K562 (cell line): ENCODE results near the gene RNF213. TPM values are rescaled to one million over a fixed set of nuclear protein-coding genes. Genes with fewer than 3 reads are reported as not detected.

Source experiments
- ATF4 ChIP-seq: fragments of 450-650 bp; formaldehyde crosslinking; IDR thresholded peaks from 2 replicates; pipeline ENCODE4 v1.4.0; 2022; ENCODE audit warnings: mild to moderate bottlenecking, moderate library complexity
- C11orf30 ChIP-seq: fragments of 450-650 bp; IDR thresholded peaks from 2 replicates; pipeline ENCODE4 v1.6.1; 2016; ENCODE audit warnings: low read depth, mild to moderate bottlenecking
- CREM ChIP-seq: IDR thresholded peaks from 2 replicates; pipeline ENCODE4 v1.6.1; 2014; ENCODE audit warnings: antibody characterized with exemption, low read depth
- CTBP1 ChIP-seq: fragments of 450-650 bp; IDR thresholded peaks from 2 replicates; pipeline ENCODE4 v1.6.1; 2016; ENCODE audit warnings: borderline replicate concordance
- HOXB6 ChIP-seq: fragments of 250-450 bp; sonication (Bioruptor Pico); IDR thresholded peaks from 2 replicates; pipeline ENCODE4 v1.5.1; 2022; ENCODE audit warnings: mild to moderate bottlenecking, borderline replicate concordance
- IFI16 ChIP-seq: fragments of 250-450 bp; sonication (Bioruptor Pico); IDR thresholded peaks from 2 replicates; pipeline ENCODE4 v2.1.2; 2022; ENCODE audit warnings: mild to moderate bottlenecking, inconsistent platforms
- KLF16 ChIP-seq: IDR thresholded peaks from 2 replicates; pipeline ENCODE4 v1.6.1; 2016; ENCODE audit warnings: antibody characterized with exemption
- MED1 ChIP-seq: sonication (generic); formaldehyde crosslinking; IDR thresholded peaks from 2 replicates; pipeline ENCODE4 v1.8.1; 2023; ENCODE audit warnings: missing genetic modification reagents, borderline replicate concordance
- MEIS2 ChIP-seq: fragments of 450-650 bp; IDR thresholded peaks from 2 replicates; pipeline ENCODE4 v1.6.1; 2014; ENCODE audit warnings: mild to moderate bottlenecking; ENCODE audit not compliant: partially characterized antibody
- NBN ChIP-seq: fragments of 450-650 bp; IDR thresholded peaks from 2 replicates; pipeline ENCODE4 v1.6.1; 2016; ENCODE audit warnings: low read depth, mild to moderate bottlenecking
- RBBP5 ChIP-seq: fragments of 200-600 bp; sonication (generic); IDR thresholded peaks from 2 replicates; pipeline ENCODE4 v1.6.1; 2012; ENCODE audit warnings: borderline replicate concordance, mild to moderate bottlenecking, low read length, control low read depth, inconsistent platforms; ENCODE audit not compliant: insufficient read depth, poor library complexity, severe bottlenecking
- SNAPC5 ChIP-seq: fragments of 250-450 bp; sonication (Bioruptor Pico); IDR thresholded peaks from 2 replicates; pipeline ENCODE4 v1.8.0; 2021; ENCODE audit warnings: moderate library complexity, mild to moderate bottlenecking, inconsistent platforms
- TRIM28 ChIP-seq: fragments of 450-650 bp; IDR thresholded peaks from 2 replicates; pipeline ENCODE4 v1.6.1; 2017
- XRCC3 ChIP-seq: fragments of 450-650 bp; IDR thresholded peaks from 2 replicates; pipeline ENCODE4 v1.6.1; 2017; ENCODE audit warnings: mild to moderate bottlenecking, moderate library complexity
- ZNF695 ChIP-seq: fragments of 450-650 bp; formaldehyde crosslinking; IDR thresholded peaks from 2 replicates; pipeline ENCODE4 v1.4.0; 2020; ENCODE audit warnings: mild to moderate bottlenecking, moderate library complexity
- polyA plus RNA-seq, 8 experiments: library from polyadenylated mRNA; depleted of rRNA in 4 of 8; stranded (reverse) in 5 of 8; unstranded in 3 of 8; fragments of >200 nt; fragmentation: Nextera tagmentation in 2 of 8; fragmentation: Illumina TruSeq in 1 of 8; extraction: Ambion mirVana in 2 of 8; extraction: Trizol in 1 of 8; gene quantifications; 2 replicates each; pipeline versions ENCODE4 v1.2.1 to v1.2.3, GENCODE V29; 2011 to 2014; ENCODE audit warnings: inconsistent platforms in 1 of 8, missing spikeins in 1 of 8
- total RNA-seq, 7 experiments: library from RNA; depleted of rRNA in 6 of 7; stranded (reverse); fragments of >200 nt in 6 of 7; fragmentation: Illumina TruSeq in 2 of 7; extraction: Trizol in 2 of 7; gene quantifications; 2 replicates each; pipeline versions ENCODE4 v1.2.1 to v1.2.3, GENCODE V29; 2011 to 2021; ENCODE audit warnings: low replicate concordance in 1 of 7
- TF ChIP-seq, protein P1 (sequence below): sonication (generic); formaldehyde crosslinking; IDR thresholded peaks from 2 replicates; pipeline ENCODE4 v1.8.1; 2023; ENCODE audit warnings: mild to moderate bottlenecking, missing genetic modification reagents, moderate library complexity

RNF213 gene
- total and polyA plus RNA-seq, 9 of the 15 experiments (the other 6 are each of a cell fraction or from before 2014, with no cell fraction given), result 5.3 to 33.6 (median 17.9) TPM

DNA sequence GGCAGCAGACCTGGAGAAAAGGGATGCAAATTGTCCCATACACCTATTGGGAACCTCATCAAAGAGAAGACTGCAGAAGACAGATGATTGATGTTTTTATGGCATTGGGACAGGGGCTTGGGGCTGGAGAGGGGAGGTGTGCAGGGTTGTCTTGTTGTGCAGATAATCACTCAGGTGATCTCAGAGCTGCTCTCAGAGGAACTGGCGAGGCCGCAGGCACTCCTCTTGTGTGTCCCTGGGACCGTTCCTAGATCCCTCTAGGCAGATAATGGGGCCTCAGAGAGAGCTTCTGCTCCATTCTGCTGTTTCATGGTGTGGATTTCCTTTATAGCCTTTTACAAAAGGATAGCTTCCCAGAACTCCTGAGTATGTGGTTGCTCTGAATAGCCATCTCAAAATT lies 1.6 kb downstream of the RNF213 start (continued):
- TF ChIP-seq SNAPC5, result no peak
- TF ChIP-seq ZNF695, result no peak
- no peak for TF ChIP-seq XRCC3
- peak; percentile 43; the same call in 1 of the 2 replicates for TF ChIP-seq C11orf30
- TF ChIP-seq IFI16 (CRISPR knock-in tag), result no peak
- peak; percentile 80 for TF ChIP-seq MEIS2
- no peak for TF ChIP-seq KLF16
- TF ChIP-seq, protein P1, sequence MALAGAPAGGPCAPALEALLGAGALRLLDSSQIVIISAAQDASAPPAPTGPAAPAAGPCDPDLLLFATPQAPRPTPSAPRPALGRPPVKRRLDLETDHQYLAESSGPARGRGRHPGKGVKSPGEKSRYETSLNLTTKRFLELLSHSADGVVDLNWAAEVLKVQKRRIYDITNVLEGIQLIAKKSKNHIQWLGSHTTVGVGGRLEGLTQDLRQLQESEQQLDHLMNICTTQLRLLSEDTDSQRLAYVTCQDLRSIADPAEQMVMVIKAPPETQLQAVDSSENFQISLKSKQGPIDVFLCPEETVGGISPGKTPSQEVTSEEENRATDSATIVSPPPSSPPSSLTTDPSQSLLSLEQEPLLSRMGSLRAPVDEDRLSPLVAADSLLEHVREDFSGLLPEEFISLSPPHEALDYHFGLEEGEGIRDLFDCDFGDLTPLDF, result no peak
- TF ChIP-seq HOXB6 (CRISPR knock-in tag), result no peak
- TF ChIP-seq TRIM28, result no peak
- TF ChIP-seq CREM, result no peak
- no peak for TF ChIP-seq ATF4 (CRISPR knock-in tag)
- no peak for TF ChIP-seq MED1
- TF ChIP-seq RBBP5, result peak; percentile 27
- peak; percentile 73; the same call in 1 of the 2 replicates for TF ChIP-seq CTBP1
- no peak for TF ChIP-seq NBN
